Kidney epithelial cell (primary cell): ENCODE results near the gene FBXW5. TPM values are rescaled to one million over a fixed set of nuclear protein-coding genes. Genes with fewer than 3 reads are reported as not detected.

Source experiments
- DNase-seq: peaks from one replicate; pipeline ENCODE4 v3.0.0-alpha.2; 2010; ENCODE audit warnings: low read depth
- H3K27me3 ChIP-seq: 2 replicates; pipeline ENCODE4 v1.6.0; 2011; ENCODE audit warnings: low read length; ENCODE audit not compliant: control insufficient read depth, insufficient read depth
- H3K36me3 ChIP-seq: 2 replicates; pipeline ENCODE4 v1.5.1; 2011; ENCODE audit warnings: low read length; ENCODE audit not compliant: control insufficient read depth, insufficient read depth
- H3K4me3 ChIP-seq: 2 replicates; pipeline ENCODE4 v1.5.1; 2011; ENCODE audit warnings: low read depth, mild to moderate bottlenecking, control low read depth, low read length
- CTCF ChIP-seq: IDR thresholded peaks from 2 replicates; pipeline ENCODE4 v1.5.1; 2011; ENCODE audit warnings: mild to moderate bottlenecking, moderate library complexity, low read length, control low read depth, inconsistent platforms; ENCODE audit not compliant: insufficient read depth, poor library complexity, severe bottlenecking
- total RNA-seq: library from RNA; depleted of rRNA; stranded (reverse); fragments of >200 nt; gene quantifications from 2 replicates; pipeline ENCODE4 v1.2.3, GENCODE V29; 2015

Gene FBXW5
- total RNA-seq, 1 donor from 2014 or later: 174 TPM

GRCh38 chr9:136978073-136978864 lies 33.7 kb upstream of the FBXW5 start:
- H3K4me3 ChIP-seq: peak overlapping the region; percentile 37
- peaks cover 3% of the 10 kb centered on the region for H3K27me3 ChIP-seq
- H3K36me3 ChIP-seq: no peaks in the 10 kb centered on the region
- DNase-seq: no peak
- TF ChIP-seq CTCF: no peak

GRCh38 chr9:136977649-136978072 lies 33.1 kb upstream of the FBXW5 start:
- no peak for TF ChIP-seq CTCF
- Histone ChIP-seq H3K27me3 (no peaks in the 10 kb centered on the region), H3K4me3 (peak overlapping the region; percentile 37), H3K36me3 (no peaks in the 10 kb centered on the region)
- no peak for DNase-seq

GRCh38 chr9:136977223-136977622 lies 32.7 kb upstream of the FBXW5 start, which contains the start of gene PTGDS:
PTGDS (plus strand) TSS chr9:136977504; CDS start chr9:136977579, 75 bp downstream.
- no peaks in the 10 kb centered on the region for H3K27me3 ChIP-seq
- H3K4me3 ChIP-seq: peak within 1 kb of the TSS; percentile 37
- DNase-seq: no peak
- H3K36me3 ChIP-seq: no peaks in the 10 kb centered on the region
- TF ChIP-seq CTCF: no peak

GRCh38 chr9:136975644-136976043 lies 31.1 kb upstream of the FBXW5 start:
- no peaks in the 10 kb centered on the region for H3K27me3 ChIP-seq
- H3K4me3 ChIP-seq: no peak overlapping the region
- no peak for DNase-seq
- H3K36me3 ChIP-seq: no peaks in the 10 kb centered on the region
- peak; percentile 16 for TF ChIP-seq CTCF

- no peak for TF ChIP-seq CTCF
- no peak for DNase-seq
- no peak overlapping the region for H3K4me3 ChIP-seq
- peaks cover 2% of the 10 kb centered on the region for H3K27me3 ChIP-seq
- no peaks in the 10 kb centered on the region for H3K36me3 ChIP-seq
These were observed 30.4 kb upstream of the FBXW5 start for GRCh38 chr9:136974817-136975535.
